C4-2B (cell line): ENCODE results near the gene PDZD8.

Experiments used
- CTCF ChIP-seq: fragments of 450-650 bp; conservative IDR thresholded peaks from 2 replicates; pipeline ENCODE4 v1.5.1; 2017; ENCODE audit warnings: mild to moderate bottlenecking
- ZFX ChIP-seq: fragments of 450-650 bp; IDR thresholded peaks from 2 replicates; pipeline ENCODE4 v1.6.1; 2017

- TF ChIP-seq CTCF: no peak
- TF ChIP-seq ZFX: no peak
Observed at GRCh38 chr10:117271427-117271826, 103.8 kb downstream of the PDZD8 start.
